GM12878 (cell line): ENCODE results near the gene SLC44A3.

ENCODE experiments used
- EZH2 ChIP-seq: IDR thresholded peaks from 2 replicates; pipeline ENCODE4 v1.6.1; 2012; ENCODE audit warnings: low read depth, mild to moderate bottlenecking, control low read depth, inconsistent platforms, low read length, borderline replicate concordance; ENCODE audit not compliant: control insufficient read depth
- GABPA ChIP-seq: IDR thresholded peaks from 2 replicates; pipeline ENCODE4 v1.6.1; 2014; ENCODE audit warnings: antibody characterized with exemption, low read depth, mild to moderate bottlenecking, inconsistent platforms
- ZNF274 ChIP-seq: IDR thresholded peaks from one replicate; pipeline ENCODE4 v1.8.0; 2011; ENCODE audit not compliant: insufficient read length, insufficient read depth
- TF ChIP-seq, protein P1 (sequence below), 3 experiments: IDR thresholded peaks in 2 of 3; conservative IDR thresholded peaks in 1 of 3; 2 replicates each; pipeline ENCODE4 v1.5.1; 2011; ENCODE audit warnings: low read depth in 3 of 3, low read length in 3 of 3, mild to moderate bottlenecking in 3 of 3, control low read depth in 2 of 3, moderate library complexity in 2 of 3, inconsistent platforms in 1 of 3, mixed read lengths in 1 of 3; ENCODE audit not compliant: control insufficient read depth in 2 of 3, insufficient read depth in 1 of 3; ENCODE audit errors: extremely low read depth in 1 of 3

DNA sequence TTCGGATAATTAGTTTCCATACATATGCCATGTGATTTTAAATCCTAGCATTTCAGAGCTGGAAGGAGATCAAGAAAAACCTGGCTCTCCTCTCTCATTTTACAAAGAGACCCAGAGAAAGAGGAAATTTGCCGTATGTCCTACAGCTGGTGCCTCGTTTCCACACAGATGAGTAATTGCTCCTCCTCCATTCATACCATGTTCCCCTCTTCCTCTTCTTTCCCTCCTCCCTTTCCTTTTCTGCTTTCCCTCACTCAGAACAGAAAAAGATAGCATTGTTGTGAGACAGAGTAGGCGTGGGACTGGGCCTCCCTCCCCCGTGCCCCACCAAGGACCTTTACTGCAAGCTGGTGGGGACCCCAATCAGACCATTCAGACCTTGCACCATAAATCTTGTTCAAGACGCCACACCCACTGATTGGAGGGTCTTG lies 13.7 kb upstream of the SLC44A3 start:
- TF ChIP-seq GABPA = no peak
- TF ChIP-seq, protein P1, sequence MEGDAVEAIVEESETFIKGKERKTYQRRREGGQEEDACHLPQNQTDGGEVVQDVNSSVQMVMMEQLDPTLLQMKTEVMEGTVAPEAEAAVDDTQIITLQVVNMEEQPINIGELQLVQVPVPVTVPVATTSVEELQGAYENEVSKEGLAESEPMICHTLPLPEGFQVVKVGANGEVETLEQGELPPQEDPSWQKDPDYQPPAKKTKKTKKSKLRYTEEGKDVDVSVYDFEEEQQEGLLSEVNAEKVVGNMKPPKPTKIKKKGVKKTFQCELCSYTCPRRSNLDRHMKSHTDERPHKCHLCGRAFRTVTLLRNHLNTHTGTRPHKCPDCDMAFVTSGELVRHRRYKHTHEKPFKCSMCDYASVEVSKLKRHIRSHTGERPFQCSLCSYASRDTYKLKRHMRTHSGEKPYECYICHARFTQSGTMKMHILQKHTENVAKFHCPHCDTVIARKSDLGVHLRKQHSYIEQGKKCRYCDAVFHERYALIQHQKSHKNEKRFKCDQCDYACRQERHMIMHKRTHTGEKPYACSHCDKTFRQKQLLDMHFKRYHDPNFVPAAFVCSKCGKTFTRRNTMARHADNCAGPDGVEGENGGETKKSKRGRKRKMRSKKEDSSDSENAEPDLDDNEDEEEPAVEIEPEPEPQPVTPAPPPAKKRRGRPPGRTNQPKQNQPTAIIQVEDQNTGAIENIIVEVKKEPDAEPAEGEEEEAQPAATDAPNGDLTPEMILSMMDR (IDR thresholded peaks at IDR 0.05 in 2 of 3, conservative IDR thresholded peaks at IDR 0.05 in 1 of 3; ENCODE audit: control insufficient read depth in 2 of 3, extremely low read depth in 1 of 3, insufficient read depth in 1 of 3, low read depth in 3 of 3, low read length in 3 of 3) = no peak
- no peak for TF ChIP-seq EZH2
- TF ChIP-seq ZNF274 = no peak
